ENCODE results near the gene CDC6.

CDC6 gene

DNA sequence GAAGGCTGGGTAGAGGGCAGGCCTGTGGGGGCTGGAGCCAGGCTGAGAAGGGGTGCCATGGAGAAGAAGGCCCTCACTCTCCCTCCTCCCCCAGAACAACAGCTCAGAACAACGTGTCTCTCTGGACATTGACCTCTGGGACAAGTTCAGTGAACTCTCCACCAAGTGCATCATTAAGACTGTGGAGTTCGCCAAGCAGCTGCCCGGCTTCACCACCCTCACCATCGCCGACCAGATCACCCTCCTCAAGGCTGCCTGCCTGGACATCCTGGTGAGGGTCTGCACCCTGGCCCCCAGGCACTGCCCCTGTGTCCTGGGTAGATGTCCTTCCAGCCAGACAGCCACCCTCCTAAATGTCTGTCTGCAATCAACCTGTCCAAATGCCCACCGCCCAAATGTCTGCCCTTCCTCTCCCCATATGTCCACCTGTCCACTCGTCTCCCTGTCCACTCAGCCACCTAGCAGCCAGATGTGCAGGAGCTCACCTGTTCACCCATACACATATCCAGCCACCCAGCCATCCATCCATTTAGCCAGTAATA lies 64.6 kb downstream of the CDC6 start:
- no peak for DNase-seq (ENCODE audit: low read depth)

DNA sequence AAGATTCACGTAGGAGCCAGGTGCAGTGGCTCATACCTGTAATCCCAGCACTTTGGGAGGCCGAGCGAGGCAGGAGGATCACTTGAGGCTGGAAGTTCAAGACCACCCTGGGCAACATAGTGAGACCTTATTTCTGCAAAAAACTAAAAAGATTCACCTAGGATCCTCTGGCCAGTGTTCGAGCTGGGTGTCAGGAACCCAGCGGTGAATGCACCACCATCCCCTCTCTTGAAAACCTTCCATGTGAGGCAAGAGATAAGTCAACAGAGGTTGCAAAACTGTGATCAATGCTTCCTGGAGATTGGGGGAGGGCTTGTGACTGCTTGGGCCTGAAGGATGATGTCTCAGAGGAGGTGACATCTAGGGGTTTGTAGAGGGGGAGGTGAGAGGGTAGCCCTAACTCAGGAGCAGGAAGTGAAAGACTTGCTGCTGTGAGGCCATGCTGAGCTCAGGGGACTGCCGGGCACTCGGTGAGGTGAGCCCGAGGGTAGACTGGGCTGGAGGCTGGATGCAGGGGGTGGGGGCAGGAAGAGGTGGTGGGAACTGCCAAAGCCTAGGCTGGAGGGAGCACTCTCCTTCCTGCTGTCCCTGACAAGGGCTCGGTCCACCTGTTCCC lies 65.2 kb downstream of the CDC6 start:
- DNase-seq (ENCODE audit: low read depth) = no peak
